Nephron progenitor cell (in vitro differentiated cells): ENCODE measurements around the gene ZNF414.

Experiments used
- DNase-seq: peaks from one replicate; pipeline ENCODE4 v3.0.0; 2021
- H3K27ac Mint-ChIP-seq: 2 replicates; pipeline ENCODE4 v1.8.0; 2021; ENCODE audit warnings: mild to moderate bottlenecking, moderate library complexity, mixed read lengths
- H3K27me3 Mint-ChIP-seq: 2 replicates; pipeline ENCODE4 v1.8.0; 2021; ENCODE audit warnings: mild to moderate bottlenecking, low read depth, mixed read lengths; ENCODE audit not compliant: poor library complexity
- H3K36me3 Mint-ChIP-seq: 2 replicates; pipeline ENCODE4 v1.8.0; 2021; ENCODE audit warnings: low read depth, mixed read lengths
- H3K4me1 Mint-ChIP-seq: 2 replicates; pipeline ENCODE4 v1.8.0; 2021; ENCODE audit warnings: mixed read lengths
- H3K4me3 Mint-ChIP-seq: 2 replicates; pipeline ENCODE4 v1.8.0; 2021; ENCODE audit warnings: mild to moderate bottlenecking, moderate library complexity, mixed read lengths
- H3K9me3 Mint-ChIP-seq: 2 replicates; pipeline ENCODE4 v1.8.0; 2021; ENCODE audit warnings: mild to moderate bottlenecking, moderate library complexity, mixed read lengths
- CTCF ChIP-seq: fragments of 200-600 bp; sonication (generic); IDR thresholded peaks from 2 replicates; pipeline ENCODE4 v1.5.0; 2021; ENCODE audit warnings: antibody characterized with exemption

The ZNF414 gene

GRCh38 chr19:8486661-8487136, 27.3 kb downstream of the ZNF414 start:
- Mint-ChIP-seq H3K27me3 (peaks cover 3% of the 10 kb centered on the region), H3K9me3 (no peaks in the 10 kb centered on the region), H3K4me3 (no peak overlapping the region), H3K36me3 (peaks cover 68% of the 10 kb centered on the region), H3K27ac (peak overlapping the region; percentile 70), H3K4me1 (no peaks in the 10 kb centered on the region)
- no peak for DNase-seq
- no peak for TF ChIP-seq CTCF

- Mint-ChIP-seq H3K27me3 (peaks cover 3% of the 10 kb centered on the region), H3K4me1 (peaks cover 9% of the 10 kb centered on the region), H3K36me3 (peaks cover 77% of the 10 kb centered on the region), H3K9me3 (no peaks in the 10 kb centered on the region), H3K27ac (peak overlapping the region; percentile 70), H3K4me3 (no peak overlapping the region)
- DNase-seq = no peak
- TF ChIP-seq CTCF = no peak
Measured at GRCh38 chr19:8485561-8486371, 28.2 kb downstream of the ZNF414 start.

GRCh38 chr19:8484331-8484894, 29.6 kb downstream of the ZNF414 start:
- DNase-seq = no peak
- no peaks in the 10 kb centered on the region for H3K9me3 Mint-ChIP-seq
- H3K27ac Mint-ChIP-seq = no peak overlapping the region
- TF ChIP-seq CTCF = no peak
- H3K36me3 Mint-ChIP-seq = peaks cover 80% of the 10 kb centered on the region
- no peak overlapping the region for H3K4me3 Mint-ChIP-seq
- H3K27me3 Mint-ChIP-seq = peaks cover 3% of the 10 kb centered on the region
- peaks cover 9% of the 10 kb centered on the region for H3K4me1 Mint-ChIP-seq

GRCh38 chr19:8483165-8483564, 30.8 kb downstream of the ZNF414 start:
- DNase-seq = no peak
- Mint-ChIP-seq H3K36me3 (peaks cover 77% of the 10 kb centered on the region), H3K9me3 (no peaks in the 10 kb centered on the region), H3K4me3 (no peak overlapping the region), H3K27ac (no peak overlapping the region), H3K27me3 (peaks cover 3% of the 10 kb centered on the region), H3K4me1 (peaks cover 9% of the 10 kb centered on the region)
- no peak for TF ChIP-seq CTCF

GRCh38 chr19:8482696-8483095, 31.3 kb downstream of the ZNF414 start:
- Mint-ChIP-seq H3K36me3 (peaks cover 77% of the 10 kb centered on the region), H3K27ac (no peak overlapping the region), H3K4me1 (peaks cover 9% of the 10 kb centered on the region), H3K9me3 (no peaks in the 10 kb centered on the region), H3K4me3 (no peak overlapping the region), H3K27me3 (peaks cover under 1% of the 10 kb centered on the region)
- no peak for DNase-seq
- no peak for TF ChIP-seq CTCF
